Mesendoderm (in vitro differentiated cells): ENCODE measurements around the gene ZNF512.

ENCODE experiments used
- DNase-seq: peaks from one replicate; pipeline ENCODE4 v3.0.0; 2013
- H2AK5ac ChIP-seq: 2 replicates; pipeline ENCODE4 v1.6.1; 2013; ENCODE audit warnings: low read length, inconsistent platforms
- H2BK120ac ChIP-seq: 2 replicates; pipeline ENCODE4 v1.6.1; 2013; ENCODE audit warnings: low read depth, mild to moderate bottlenecking, low read length, moderate library complexity, mixed read lengths
- H2BK15ac ChIP-seq: replicated peaks from 2 replicates; pipeline ENCODE4 v1.6.1; 2013; ENCODE audit warnings: low read depth, mild to moderate bottlenecking, moderate library complexity
- H2BK5ac ChIP-seq: 2 replicates; pipeline ENCODE4 v1.6.1; 2013; ENCODE audit warnings: low read length, inconsistent platforms
- H3K18ac ChIP-seq: 2 replicates; pipeline ENCODE4 v1.6.1; 2013; ENCODE audit warnings: mild to moderate bottlenecking, low read length, mixed read lengths
- H3K23ac ChIP-seq: one replicate; pipeline ENCODE4 v1.6.1; 2013; ENCODE audit warnings: low read length
- H3K27ac ChIP-seq: 2 replicates; pipeline ENCODE4 v1.5.1; 2013; ENCODE audit warnings: low read depth, mild to moderate bottlenecking, inconsistent platforms, low read length, moderate library complexity
- H3K27me3 ChIP-seq: 2 replicates; pipeline ENCODE4 v1.6.1; 2013; ENCODE audit warnings: low read length, control low read depth, mild to moderate bottlenecking, inconsistent platforms; ENCODE audit not compliant: insufficient read depth, poor library complexity
- H3K36me3 ChIP-seq: 2 replicates; pipeline ENCODE4 v1.6.1; 2013; ENCODE audit warnings: low read length, inconsistent platforms; ENCODE audit not compliant: control insufficient read depth, insufficient read depth
- H3K4ac ChIP-seq: one replicate; pipeline ENCODE4 v1.6.1; 2013; ENCODE audit warnings: low read depth, mild to moderate bottlenecking, low read length, moderate library complexity
- H3K4me1 ChIP-seq: 2 replicates; pipeline ENCODE4 v1.6.1; 2013; ENCODE audit warnings: low read depth, low read length, inconsistent platforms; ENCODE audit not compliant: control insufficient read depth
- H3K4me2 ChIP-seq: 2 replicates; pipeline ENCODE4 v1.6.1; 2013; ENCODE audit warnings: low read length
- H3K4me3 ChIP-seq: 2 replicates; pipeline ENCODE4 v1.5.1; 2013; ENCODE audit warnings: mild to moderate bottlenecking, low read length
- H3K56ac ChIP-seq: one replicate; pipeline ENCODE4 v1.6.1; 2013; ENCODE audit warnings: low read length
- H3K79me1 ChIP-seq: 2 replicates; pipeline ENCODE4 v1.6.1; 2013; ENCODE audit warnings: low read length, inconsistent platforms
- H3K79me2 ChIP-seq: 2 replicates; pipeline ENCODE4 v1.6.1; 2013; ENCODE audit warnings: mild to moderate bottlenecking, low read length; ENCODE audit not compliant: control insufficient read depth, insufficient read depth
- H3K9ac ChIP-seq: 2 replicates; pipeline ENCODE4 v1.6.1; 2013; ENCODE audit warnings: low read length, inconsistent platforms
- H4K5ac ChIP-seq: one replicate; pipeline ENCODE4 v1.6.1; 2013; ENCODE audit warnings: low read length
- H4K8ac ChIP-seq: one replicate; pipeline ENCODE4 v1.6.1; 2013; ENCODE audit warnings: low read depth, mild to moderate bottlenecking, control low read depth, low read length, moderate library complexity
- WGBS: extraction: QIAGEN DNeasy Blood & Tissue Kit; methylation state at CpG from one replicate; pipeline ENCODE4 v1.1.7; 2013; ENCODE audit warnings: low lambda C conversion rate, missing lambda C conversion rate; ENCODE audit not compliant: insufficient coverage; ENCODE audit errors: extremely low coverage; 5-methylcytosine and 5-hydroxymethylcytosine counted together

ZNF512 gene

GRCh38 chr2:27638709-27639108, 55.9 kb downstream of the ZNF512 start:
- Histone ChIP-seq H2BK120ac (no peak overlapping the region), H3K4me1 (no peaks in the 10 kb centered on the region), H4K5ac (no peak overlapping the region), H3K27ac (no peak overlapping the region), H3K4me3 (no peak overlapping the region), H3K4ac (no peak overlapping the region), H3K18ac (no peak overlapping the region), H4K8ac (no peak overlapping the region), H2AK5ac (no peak overlapping the region), H3K23ac (no peak overlapping the region), H3K27me3 (no peaks in the 10 kb centered on the region), H3K36me3 (no peaks in the 10 kb centered on the region), H2BK5ac (no peak overlapping the region), H3K56ac (no peak overlapping the region), H2BK15ac (no peak overlapping the region), H3K4me2 (no peak overlapping the region), H3K79me2 (no peaks in the 10 kb centered on the region), H3K9ac (no peak overlapping the region), H3K79me1 (no peaks in the 10 kb centered on the region)
- WGBS: no CpG with 5 or more reads among the region's 3 CpGs
- DNase-seq: no peak

DNA sequence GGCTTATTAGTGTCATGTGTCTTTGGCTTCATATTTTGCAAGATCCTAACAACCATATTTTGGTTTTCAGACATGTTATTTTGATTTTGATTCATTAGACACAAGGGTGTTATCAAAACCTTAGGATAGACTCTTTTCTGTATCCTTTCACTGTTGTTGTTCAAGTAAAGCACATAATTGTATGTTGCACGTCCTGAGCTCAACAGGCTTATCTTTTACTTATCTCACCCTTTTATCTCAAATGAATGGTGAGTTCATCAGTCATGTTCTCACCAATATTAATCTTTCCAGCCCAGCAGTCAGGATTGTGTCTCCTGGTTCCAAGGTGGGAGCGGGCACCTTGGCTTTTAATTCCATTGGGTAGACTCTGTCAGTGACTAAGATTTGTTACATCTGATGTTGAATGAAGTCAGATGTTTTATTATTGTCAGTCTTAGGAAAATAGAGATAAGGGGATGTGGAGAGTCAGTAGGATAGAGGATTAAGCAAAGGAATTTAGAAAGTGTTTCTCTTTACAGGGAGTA, 57.9 kb downstream of the ZNF512 start:
- Histone ChIP-seq H3K27me3 (no peaks in the 10 kb centered on the region), H4K5ac (no peak overlapping the region), H3K4me3 (no peak overlapping the region), H4K8ac (no peak overlapping the region), H3K4ac (no peak overlapping the region), H3K23ac (no peak overlapping the region), H2BK15ac (no peak overlapping the region), H3K79me2 (no peaks in the 10 kb centered on the region), H2AK5ac (no peak overlapping the region), H2BK5ac (no peak overlapping the region), H3K56ac (no peak overlapping the region), H2BK120ac (no peak overlapping the region), H3K9ac (no peak overlapping the region), H3K79me1 (no peaks in the 10 kb centered on the region), H3K18ac (no peak overlapping the region), H3K4me2 (no peak overlapping the region), H3K4me1 (no peaks in the 10 kb centered on the region), H3K36me3 (no peaks in the 10 kb centered on the region), H3K27ac (no peak overlapping the region)
- no peak for DNase-seq
- WGBS: no CpG with 5 or more reads among the region's 2 CpGs

- H3K79me2 ChIP-seq: no peaks in the 10 kb centered on the region
- no peaks in the 10 kb centered on the region for H3K4me1 ChIP-seq
- no peak overlapping the region for H2AK5ac ChIP-seq
- H3K36me3 ChIP-seq: no peaks in the 10 kb centered on the region
- H4K8ac ChIP-seq: no peak overlapping the region
- H3K27ac ChIP-seq: no peak overlapping the region
- no peak overlapping the region for H3K4ac ChIP-seq
- no peaks in the 10 kb centered on the region for H3K27me3 ChIP-seq
- H2BK15ac ChIP-seq: no peak overlapping the region
- no peak overlapping the region for H3K56ac ChIP-seq
- DNase-seq: no peak
- H3K9ac ChIP-seq: no peak overlapping the region
- no peak overlapping the region for H3K4me3 ChIP-seq
- no peak overlapping the region for H3K18ac ChIP-seq
- no peaks in the 10 kb centered on the region for H3K79me1 ChIP-seq
- H2BK5ac ChIP-seq: no peak overlapping the region
- no peak overlapping the region for H2BK120ac ChIP-seq
- H4K5ac ChIP-seq: no peak overlapping the region
- H3K4me2 ChIP-seq: no peak overlapping the region
- H3K23ac ChIP-seq: no peak overlapping the region
Observed at GRCh38 chr2:27645197-27645596, 62.4 kb downstream of the ZNF512 start.

DNA sequence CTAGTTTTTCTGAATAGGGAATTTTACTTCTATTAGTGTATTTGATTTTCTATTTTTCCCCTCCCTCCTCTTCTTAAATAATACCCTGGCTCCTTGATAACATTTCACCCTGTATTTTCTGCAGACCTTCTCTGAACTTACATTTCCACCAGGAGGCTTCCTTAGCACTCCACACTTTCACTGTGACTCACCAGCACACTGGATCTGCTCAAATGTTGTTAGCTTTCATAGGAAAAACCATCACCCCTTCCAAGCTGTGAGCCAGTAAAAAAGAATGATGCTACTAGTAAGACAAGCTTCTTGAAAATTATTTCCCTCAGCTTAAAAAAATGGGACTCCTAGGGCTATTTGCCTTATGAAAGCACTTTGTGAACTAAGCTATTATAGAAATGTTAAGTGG, 64.4 kb downstream of the ZNF512 start:
- Histone ChIP-seq H3K4me1 (no peaks in the 10 kb centered on the region), H3K36me3 (peaks cover 3% of the 10 kb centered on the region), H3K9ac (no peak overlapping the region), H3K27ac (no peak overlapping the region), H3K4me2 (no peak overlapping the region), H4K5ac (no peak overlapping the region), H3K56ac (no peak overlapping the region), H3K4ac (no peak overlapping the region), H3K18ac (no peak overlapping the region), H2BK15ac (no peak overlapping the region), H3K27me3 (no peaks in the 10 kb centered on the region), H4K8ac (no peak overlapping the region), H2BK5ac (no peak overlapping the region), H3K79me2 (no peaks in the 10 kb centered on the region), H3K23ac (no peak overlapping the region), H2AK5ac (no peak overlapping the region), H2BK120ac (no peak overlapping the region), H3K79me1 (no peaks in the 10 kb centered on the region), H3K4me3 (no peak overlapping the region)
- no peak for DNase-seq

DNA sequence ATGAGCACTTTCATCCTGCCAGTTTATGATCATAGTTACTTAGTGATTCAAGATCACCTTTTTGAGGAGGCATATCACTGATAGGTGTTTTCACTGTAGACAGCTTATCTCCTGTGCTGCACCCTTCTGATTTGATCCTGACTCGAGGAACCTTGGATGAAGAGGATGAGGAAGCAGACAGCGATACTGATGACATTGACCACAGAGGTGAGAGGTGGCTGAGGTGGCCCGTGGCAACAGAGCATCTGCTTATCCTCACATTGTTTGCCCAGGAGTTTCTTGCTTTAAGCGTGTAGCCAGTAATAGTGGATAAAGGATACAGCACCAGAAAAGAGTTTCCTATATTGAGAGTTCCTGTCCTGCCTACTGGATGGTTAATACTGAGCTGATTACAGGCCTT, 64.9 kb downstream of the ZNF512 start:
- H3K9ac ChIP-seq: no peak overlapping the region
- H3K4me2 ChIP-seq: no peak overlapping the region
- WGBS: no CpG with 5 or more reads among the region's 4 CpGs
- H3K18ac ChIP-seq: no peak overlapping the region
- no peak for DNase-seq
- no peak overlapping the region for H2BK120ac ChIP-seq
- H3K56ac ChIP-seq: no peak overlapping the region
- no peak overlapping the region for H3K27ac ChIP-seq
- no peak overlapping the region for H2BK5ac ChIP-seq
- H4K8ac ChIP-seq: no peak overlapping the region
- no peak overlapping the region for H4K5ac ChIP-seq
- H3K23ac ChIP-seq: no peak overlapping the region
- H2AK5ac ChIP-seq: no peak overlapping the region
- H3K36me3 ChIP-seq: peaks cover 5% of the 10 kb centered on the region
- H3K27me3 ChIP-seq: no peaks in the 10 kb centered on the region
- H2BK15ac ChIP-seq: no peak overlapping the region
- H3K4me3 ChIP-seq: no peak overlapping the region
- H3K4ac ChIP-seq: no peak overlapping the region
- no peaks in the 10 kb centered on the region for H3K79me1 ChIP-seq
- no peaks in the 10 kb centered on the region for H3K79me2 ChIP-seq
- H3K4me1 ChIP-seq: no peaks in the 10 kb centered on the region

- Histone ChIP-seq H4K5ac (no peak overlapping the region), H3K18ac (no peak overlapping the region), H3K79me2 (no peaks in the 10 kb centered on the region), H3K27me3 (no peaks in the 10 kb centered on the region), H3K36me3 (peaks cover 8% of the 10 kb centered on the region), H3K4me1 (no peaks in the 10 kb centered on the region), H3K4me2 (no peak overlapping the region), H2BK15ac (no peak overlapping the region), H3K56ac (no peak overlapping the region), H4K8ac (no peak overlapping the region), H3K9ac (no peak overlapping the region), H3K4ac (no peak overlapping the region), H3K27ac (no peak overlapping the region), H2BK5ac (no peak overlapping the region), H3K79me1 (no peaks in the 10 kb centered on the region), H2BK120ac (no peak overlapping the region), H2AK5ac (no peak overlapping the region), H3K4me3 (no peak overlapping the region), H3K23ac (no peak overlapping the region)
- no peak for DNase-seq
- no CpG with 5 or more reads among the region's 4 CpGs for WGBS
Observed at GRCh38 chr2:27651056-27651455, 68.2 kb downstream of the ZNF512 start.
